A172 (cell line): ENCODE data around the gene FBN3. TPM values are rescaled to one million over a fixed set of nuclear protein-coding genes. Genes with fewer than 3 reads are reported as not detected.
"Not testable (repeated sequence)": the region's sequence is repeated elsewhere in the genome, so short reads cannot be mapped to it uniquely, and the experiment has no call there.

ENCODE experiments used
- DNase-seq: peaks from one replicate; pipeline ENCODE4 v3.0.0-alpha.2; 2015; ENCODE audit warnings: low spot score
- total RNA-seq: library from RNA; depleted of rRNA; stranded (reverse); fragments of >200 nt; shearing (Covaris generic); gene quantifications from 2 replicates; pipeline ENCODE4 v1.2.3, GENCODE V29; 2014

Gene FBN3
- total RNA-seq, 1 experiment from 2014 or later = not detected

- DNase-seq = no peak
Measured at GRCh38 chr19:8117991-8118390, 31.4 kb downstream of the FBN3 start.

- no peak for DNase-seq
Measured at GRCh38 chr19:8116437-8117293, 32.7 kb downstream of the FBN3 start.

DNA sequence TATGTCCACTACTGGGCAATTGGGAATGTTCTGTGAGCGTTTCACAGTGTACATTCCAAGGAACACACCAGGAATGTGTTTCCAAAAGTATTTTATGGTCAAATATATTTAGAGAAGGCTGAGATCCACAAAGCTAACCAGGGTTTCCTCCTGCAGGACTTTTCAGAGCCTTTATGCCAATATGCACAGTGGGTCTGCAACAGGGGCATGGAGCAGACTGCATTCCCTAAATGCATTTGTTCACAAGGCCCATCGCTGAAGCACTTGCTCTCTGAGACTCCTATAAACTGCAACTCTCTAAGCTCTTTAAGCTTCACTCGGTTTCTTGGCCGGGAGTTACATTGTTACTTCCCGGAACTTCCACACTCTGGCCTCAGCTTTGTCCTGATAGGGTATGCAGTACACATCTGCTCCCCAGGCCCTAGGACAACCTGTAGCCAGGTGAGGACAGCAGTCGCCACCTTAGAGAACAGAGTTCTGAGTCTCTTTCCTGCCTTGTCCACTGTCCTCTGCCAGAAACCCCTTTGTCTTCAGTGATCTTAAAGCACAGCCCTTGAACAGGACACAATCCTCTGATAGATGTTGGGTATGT, 33.5 kb downstream of the FBN3 start:
- DNase-seq = no peak

- DNase-seq = no peak
Measured at GRCh38 chr19:8113017-8113416, 36.4 kb downstream of the FBN3 start.

DNA sequence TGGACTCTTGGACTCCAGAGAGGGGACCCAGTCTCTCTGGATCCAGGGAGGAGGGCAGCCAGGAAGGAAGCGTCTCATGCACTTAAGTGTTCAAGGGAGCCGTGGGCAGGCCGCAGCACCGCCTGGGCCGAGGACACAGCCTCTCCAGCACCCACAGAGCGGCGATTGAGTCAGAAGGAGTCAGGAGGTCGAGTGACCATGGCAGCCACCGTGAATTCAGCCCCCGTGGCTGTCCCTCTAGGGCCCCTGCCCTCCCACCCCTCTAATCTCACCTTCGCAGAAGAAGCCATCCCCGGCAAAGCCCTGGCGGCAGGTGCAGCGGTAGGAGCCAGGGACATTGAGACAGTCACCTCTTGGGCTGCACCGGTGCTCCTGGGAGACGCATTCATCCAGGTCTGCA, 38.0 kb downstream of the FBN3 start:
- DNase-seq = no peak

- DNase-seq = no peak
Measured at GRCh38 chr19:8110931-8111330, 38.5 kb downstream of the FBN3 start.

- no peak for DNase-seq
Measured at GRCh38 chr19:8109890-8110662, 39.3 kb downstream of the FBN3 start.

GRCh38 chr19:8109455-8109854, 39.9 kb downstream of the FBN3 start:
- DNase-seq = no peak

- no peak for DNase-seq
Measured at GRCh38 chr19:8108560-8109445, 40.6 kb downstream of the FBN3 start.

GRCh38 chr19:8107301-8107903, 42.0 kb downstream of the FBN3 start:
- DNase-seq = no peak

GRCh38 chr19:8105471-8105870, 43.9 kb downstream of the FBN3 start:
- DNase-seq = no peak

GRCh38 chr19:8101910-8102309, 47.5 kb downstream of the FBN3 start:
- not testable (repeated sequence) for DNase-seq

DNA sequence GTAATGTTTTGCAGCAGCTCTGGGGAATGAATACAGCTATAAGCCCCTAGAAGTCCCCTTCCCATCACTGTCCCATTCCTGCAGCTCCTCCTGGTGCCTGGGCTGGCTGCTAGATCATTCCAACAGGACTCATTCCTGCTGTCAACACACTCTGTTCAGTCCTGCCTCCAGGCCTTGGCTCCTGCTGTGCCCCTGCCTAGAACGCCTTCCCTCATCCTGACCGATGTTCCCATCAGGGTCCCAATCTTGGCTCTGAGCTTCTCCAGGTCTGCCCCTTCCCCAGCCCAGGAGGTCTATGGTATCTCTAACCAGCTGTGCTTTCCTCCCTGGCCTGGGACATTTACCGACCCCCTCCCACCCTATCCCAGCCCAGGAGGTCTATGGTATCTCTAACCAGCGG, 48.1 kb downstream of the FBN3 start:
- no peak for DNase-seq

DNA sequence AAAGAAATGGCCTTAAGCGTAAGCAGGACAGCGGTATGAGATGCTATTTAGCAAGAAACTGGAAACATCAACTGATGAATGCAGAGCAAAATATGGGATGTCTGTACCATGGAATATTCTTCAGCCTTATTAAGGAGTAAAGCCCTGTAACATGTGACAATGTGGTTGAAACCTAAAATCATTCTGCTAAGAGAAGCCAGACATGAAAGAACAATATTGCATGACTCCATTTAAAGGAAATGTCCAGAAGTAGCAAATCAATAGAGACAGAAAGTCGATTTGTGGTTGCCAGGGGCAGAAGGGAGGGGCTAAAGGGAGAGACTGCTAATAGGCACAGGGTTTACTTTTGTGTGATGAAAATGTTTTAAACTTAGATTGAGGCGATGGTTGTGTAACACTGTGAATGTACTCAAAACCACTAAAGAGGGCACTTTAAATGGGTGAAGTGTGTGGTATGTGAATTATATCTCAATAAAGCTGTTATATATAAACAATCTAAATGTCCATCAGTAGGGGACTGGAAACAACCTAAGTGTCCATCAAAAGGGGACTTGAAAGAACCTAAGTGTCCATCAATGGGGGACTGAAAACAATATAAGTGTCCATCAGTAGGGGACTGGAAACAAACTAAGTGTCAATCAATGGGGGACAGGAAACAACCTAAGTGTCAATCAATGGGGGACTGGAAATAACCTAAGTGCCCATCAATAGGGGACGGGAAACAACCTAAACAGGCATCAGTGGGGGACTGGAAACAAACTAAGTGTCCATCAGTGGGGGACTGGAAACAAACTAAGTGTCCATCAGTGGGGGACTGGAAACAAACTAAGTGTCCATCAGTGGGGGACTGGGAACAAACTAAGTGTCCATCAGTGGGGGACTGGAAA, 51.5 kb downstream of the FBN3 start:
- DNase-seq = no peak

- no peak for DNase-seq
Measured at GRCh38 chr19:8097198-8097597, 52.2 kb downstream of the FBN3 start.

DNA sequence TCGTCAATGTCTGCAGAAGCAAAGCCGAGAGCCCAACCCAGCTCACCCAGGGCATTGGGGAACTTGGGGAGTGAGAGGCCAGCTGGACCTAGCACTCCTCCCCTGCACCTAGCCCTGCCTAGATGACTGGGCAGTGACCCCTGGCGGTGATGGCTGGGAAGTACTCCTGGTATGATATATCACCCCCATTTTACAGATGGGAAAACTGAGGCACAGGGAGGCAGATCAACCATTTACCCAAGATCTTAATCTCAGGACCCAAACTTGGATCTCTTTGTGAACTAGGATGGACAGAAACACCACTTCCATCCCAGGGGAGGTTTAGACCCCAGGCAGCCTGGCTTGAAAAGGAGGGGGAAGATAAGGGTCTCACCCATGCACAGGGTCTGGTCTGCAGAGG, 53.3 kb downstream of the FBN3 start:
- DNase-seq = no peak

GRCh38 chr19:8095354-8095886, 54.0 kb downstream of the FBN3 start:
- DNase-seq = no peak

DNA sequence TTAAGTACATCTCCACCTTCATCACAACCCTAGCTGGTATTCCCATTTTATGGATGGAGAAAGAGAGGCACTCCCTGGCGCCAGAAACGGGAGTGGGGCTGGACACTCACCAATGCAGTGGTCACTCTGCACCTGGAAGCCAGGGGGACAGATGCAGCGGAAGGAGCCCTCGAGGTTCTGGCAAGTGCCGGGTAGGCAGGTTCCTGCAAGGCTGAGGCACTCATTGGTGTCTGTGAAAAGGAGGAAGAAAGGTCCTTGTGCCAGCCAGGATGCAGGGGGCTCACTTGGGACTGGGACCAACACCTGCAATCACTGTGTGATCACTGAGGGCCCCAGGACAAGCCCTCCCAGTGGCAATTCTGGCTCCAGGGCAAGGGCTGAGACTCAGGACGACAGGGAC, 55.1 kb downstream of the FBN3 start:
- no peak for DNase-seq

DNA sequence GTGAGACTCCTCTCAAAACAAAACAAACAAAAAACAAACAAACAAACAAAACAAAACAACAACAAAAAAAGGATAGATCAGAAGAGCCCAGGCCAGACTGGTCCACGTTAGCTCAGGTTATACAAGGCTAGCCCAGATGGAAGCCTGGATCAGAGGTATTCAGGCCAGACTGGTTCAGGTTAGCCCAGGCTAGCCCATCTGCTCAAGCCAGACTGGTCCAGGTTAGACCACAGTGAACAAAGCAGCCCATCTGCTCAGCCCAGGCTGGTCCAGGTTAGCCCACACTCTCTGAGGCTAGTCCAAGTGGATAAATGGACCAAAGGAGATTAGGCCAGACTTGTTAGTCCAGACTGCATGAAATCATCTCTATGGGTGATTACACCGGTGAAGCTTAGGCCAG, 55.7 kb downstream of the FBN3 start:
- DNase-seq = no peak

GRCh38 chr19:8090950-8091349, 58.4 kb downstream of the FBN3 start:
- no peak for DNase-seq
